Measurements from ENCODE around the gene SLC16A1.

Gene SLC16A1

GRCh38 chr1:112954945-112955772 is 837 bp downstream of the SLC16A1 start:
- H3K9me3 Mint-ChIP-seq, result no peaks in the 10 kb centered on the region
- peak overlapping the region; percentile 91 to 100 for H3K4me3 Mint-ChIP-seq
- ATAC-seq (replicated peaks) (peak; percentile 31 to 33), DNase-seq (peak; percentile 54)
- H3K27me3 Mint-ChIP-seq, result no peaks in the 10 kb centered on the region
- H3K4me1 Mint-ChIP-seq, result peaks cover 25 to 28% of the 10 kb centered on the region in 2 donors
- H3K36me3 Mint-ChIP-seq, result peaks cover 12 to 26% of the 10 kb centered on the region in 2 donors
- peak overlapping the region; percentile 99 for H3K27ac Mint-ChIP-seq

DNA sequence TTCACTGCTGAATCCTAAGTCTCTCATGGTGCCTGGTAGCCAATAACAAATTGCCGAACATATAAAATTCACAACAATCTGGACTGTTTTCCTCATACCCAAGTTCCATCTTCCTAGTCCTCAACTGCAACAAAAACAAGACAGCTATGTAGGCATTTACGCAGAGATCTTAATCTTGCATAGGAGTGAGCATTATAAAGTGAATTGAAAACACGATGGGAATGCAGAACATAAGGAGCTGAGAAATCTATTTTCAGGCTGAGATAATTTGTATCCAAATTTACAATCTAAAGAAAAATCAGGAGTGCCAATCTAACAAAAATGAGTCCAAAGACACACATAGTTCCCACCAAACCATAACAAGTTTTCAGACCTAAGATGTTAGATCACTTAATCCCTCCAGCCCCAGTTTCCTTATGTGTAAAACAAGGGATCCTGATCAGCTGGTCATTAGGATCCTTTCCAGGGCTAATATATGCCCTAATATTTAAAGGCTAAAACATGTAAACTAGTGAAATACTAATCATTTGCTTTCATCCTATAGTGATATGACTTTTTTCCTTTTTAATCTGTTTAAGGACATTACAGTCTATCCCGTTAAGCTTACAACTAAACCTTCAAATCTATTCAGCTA is 1.9 kb downstream of the SLC16A1 start:
- DNase-seq (no peak), ATAC-seq (replicated peaks) (no peak)
- H3K36me3 Mint-ChIP-seq, result peaks cover 7 to 20% of the 10 kb centered on the region in 2 donors
- no peaks in the 10 kb centered on the region for H3K9me3 Mint-ChIP-seq
- H3K4me3 Mint-ChIP-seq, result peak overlapping the region in 1 of 2 donors; percentile 91
- no peak overlapping the region for H3K27ac Mint-ChIP-seq
- H3K27me3 Mint-ChIP-seq, result no peaks in the 10 kb centered on the region
- H3K4me1 Mint-ChIP-seq, result peaks cover 20 to 21% of the 10 kb centered on the region in 2 donors

DNA sequence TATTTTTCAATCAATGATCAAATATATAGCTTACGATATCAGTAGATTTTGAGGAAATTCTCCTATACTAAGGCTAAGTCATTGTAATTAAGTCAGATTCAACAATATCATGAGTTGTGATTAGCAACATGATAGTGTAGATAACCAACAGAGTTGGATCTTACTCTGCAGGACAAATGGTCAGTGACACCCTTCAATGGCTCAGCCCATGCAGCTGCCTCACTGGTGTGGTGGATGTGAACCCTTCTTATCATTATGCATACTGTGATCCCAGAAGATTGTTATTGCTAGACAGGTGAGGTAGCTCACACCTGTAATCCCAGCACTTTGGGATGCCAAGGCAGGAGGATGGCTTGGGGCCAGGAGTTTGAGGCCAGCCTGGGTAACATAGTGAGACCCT is 5.6 kb downstream of the SLC16A1 start:
- no peak overlapping the region for H3K27ac Mint-ChIP-seq
- H3K4me1 Mint-ChIP-seq, result peaks cover 14 to 15% of the 10 kb centered on the region in 2 donors
- no peaks in the 10 kb centered on the region for H3K9me3 Mint-ChIP-seq
- H3K36me3 Mint-ChIP-seq, result peaks cover 5 to 9% of the 10 kb centered on the region in 2 donors
- no peak overlapping the region for H3K4me3 Mint-ChIP-seq
- no peaks in the 10 kb centered on the region for H3K27me3 Mint-ChIP-seq
- DNase-seq (no peak), ATAC-seq (replicated peaks) (no peak)

GRCh38 chr1:112946683-112947082 is 9.3 kb downstream of the SLC16A1 start:
- no peaks in the 10 kb centered on the region for H3K27me3 Mint-ChIP-seq
- no peak overlapping the region for H3K4me3 Mint-ChIP-seq
- H3K9me3 Mint-ChIP-seq, result no peaks in the 10 kb centered on the region
- ATAC-seq (replicated peaks) (no peak), DNase-seq (no peak)
- H3K36me3 Mint-ChIP-seq, result peaks cover 5 to 7% of the 10 kb centered on the region in 2 donors
- H3K4me1 Mint-ChIP-seq, result no peaks in the 10 kb centered on the region
- H3K27ac Mint-ChIP-seq, result no peak overlapping the region

GRCh38 chr1:112939810-112940209 is 16.2 kb downstream of the SLC16A1 start:
- no peak for ATAC-seq (replicated peaks)
- no peak for DNase-seq
- Mint-ChIP-seq H3K27ac (no peak overlapping the region), H3K9me3 (no peaks in the 10 kb centered on the region), H3K4me3 (no peak overlapping the region), H3K4me1 (peaks cover 0 to 5% of the 10 kb centered on the region in 2 donors), H3K27me3 (no peaks in the 10 kb centered on the region), H3K36me3 (peaks cover 4 to 7% of the 10 kb centered on the region in 2 donors)

- H3K9me3 Mint-ChIP-seq, result no peaks in the 10 kb centered on the region
- H3K27ac Mint-ChIP-seq, result no peak overlapping the region
Measured at GRCh38 chr1:112938210-112938609, 17.8 kb downstream of the SLC16A1 start.

DNA sequence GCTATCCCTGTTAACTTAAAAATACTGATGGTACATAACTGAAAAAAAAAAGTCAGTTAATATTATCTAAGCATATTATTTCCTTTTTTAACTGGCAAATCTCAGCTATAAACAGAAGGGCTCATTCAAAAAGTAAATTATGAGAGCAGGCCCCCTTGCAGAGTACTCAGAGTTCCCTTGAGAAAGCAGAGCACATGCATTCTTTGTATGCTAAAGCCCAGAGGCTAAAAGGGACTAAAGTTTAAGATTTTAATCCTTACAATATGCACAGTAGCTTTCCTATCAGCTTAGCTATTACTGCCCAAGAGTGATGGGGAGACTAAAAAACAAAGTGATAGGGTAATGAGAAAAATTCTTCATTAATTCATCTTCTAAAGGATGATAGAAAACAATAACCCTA is 18.5 kb downstream of the SLC16A1 start:
- ATAC-seq (replicated peaks) (no peak), DNase-seq (no peak)
- H3K27ac Mint-ChIP-seq, result no peak overlapping the region
- no peaks in the 10 kb centered on the region for H3K9me3 Mint-ChIP-seq
- H3K4me3 Mint-ChIP-seq, result no peak overlapping the region
- peaks cover 2 to 4% of the 10 kb centered on the region in 2 donors for H3K36me3 Mint-ChIP-seq
- peaks cover 0 to 13% of the 10 kb centered on the region in 2 donors for H3K4me1 Mint-ChIP-seq
- no peaks in the 10 kb centered on the region for H3K27me3 Mint-ChIP-seq

More at GRCh38 chr1:112938210-112938609, 17.8 kb downstream of the SLC16A1 start:
- DNase-seq (no peak), ATAC-seq (replicated peaks) (no peak)
- Mint-ChIP-seq H3K36me3 (peaks cover 6 to 9% of the 10 kb centered on the region in 2 donors), H3K4me1 (peaks cover 0 to 13% of the 10 kb centered on the region in 2 donors), H3K4me3 (no peak overlapping the region), H3K27me3 (no peaks in the 10 kb centered on the region)

DNA sequence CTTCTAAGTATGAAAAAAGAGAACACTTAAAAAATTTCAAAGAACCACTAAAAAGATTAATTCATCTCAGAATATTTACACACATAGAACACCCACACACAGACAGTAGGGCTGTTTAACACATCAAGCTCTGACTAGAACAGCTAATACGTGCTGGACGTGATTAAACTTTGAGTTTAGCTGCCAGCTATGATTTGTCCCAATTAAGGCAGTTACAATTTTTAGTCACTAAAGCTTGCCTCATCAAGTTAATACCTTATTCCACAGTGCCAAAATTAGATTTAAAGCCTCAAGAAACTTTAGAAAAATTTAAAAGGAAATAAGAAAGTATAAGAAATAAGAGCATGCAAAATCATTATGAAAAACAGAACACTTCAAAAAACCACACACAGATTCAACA is 18.9 kb downstream of the SLC16A1 start:
- Mint-ChIP-seq H3K27me3 (no peaks in the 10 kb centered on the region), H3K4me1 (peaks cover 0 to 13% of the 10 kb centered on the region in 2 donors), H3K9me3 (no peaks in the 10 kb centered on the region), H3K27ac (no peak overlapping the region), H3K36me3 (peaks cover 2 to 4% of the 10 kb centered on the region in 2 donors), H3K4me3 (no peak overlapping the region)
- DNase-seq (no peak), ATAC-seq (replicated peaks) (no peak)

DNA sequence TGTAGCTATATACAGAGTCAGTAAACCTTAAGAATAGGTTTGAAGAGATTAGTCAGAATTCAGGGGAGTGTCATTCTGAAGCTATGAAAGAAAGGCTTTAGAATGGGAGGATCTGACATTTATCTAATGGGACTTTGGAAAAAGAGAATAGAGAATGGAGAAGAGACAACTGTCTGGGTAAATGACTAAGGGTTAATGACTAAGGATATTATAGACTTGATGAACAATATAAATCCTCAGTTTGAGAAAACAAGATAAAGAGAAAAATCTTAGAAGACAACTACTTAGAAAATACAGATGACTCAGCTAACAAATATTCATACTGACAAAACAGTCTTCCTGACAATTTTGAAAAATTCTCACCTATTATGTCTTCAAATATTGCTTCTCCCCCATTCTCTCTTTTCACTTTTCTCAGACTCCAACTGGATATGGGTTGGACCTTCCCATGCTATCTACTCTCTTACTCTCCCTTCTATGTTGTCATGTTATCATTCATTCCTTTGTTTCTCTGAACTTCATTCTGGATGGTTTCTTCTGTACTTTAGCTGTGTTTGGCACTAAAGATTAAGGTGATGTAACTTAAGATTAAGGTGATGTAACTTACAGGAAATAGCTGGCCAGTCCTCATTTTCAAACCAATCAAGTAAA is 20.4 kb downstream of the SLC16A1 start:
- no peak overlapping the region for H3K27ac Mint-ChIP-seq
- ATAC-seq (replicated peaks) (no peak), DNase-seq (no peak)
- no peaks in the 10 kb centered on the region for H3K27me3 Mint-ChIP-seq
- H3K4me3 Mint-ChIP-seq, result no peak overlapping the region
- H3K4me1 Mint-ChIP-seq, result peaks cover 0 to 13% of the 10 kb centered on the region in 2 donors
- peaks cover 4 to 8% of the 10 kb centered on the region in 2 donors for H3K36me3 Mint-ChIP-seq
- H3K9me3 Mint-ChIP-seq, result no peaks in the 10 kb centered on the region

DNA sequence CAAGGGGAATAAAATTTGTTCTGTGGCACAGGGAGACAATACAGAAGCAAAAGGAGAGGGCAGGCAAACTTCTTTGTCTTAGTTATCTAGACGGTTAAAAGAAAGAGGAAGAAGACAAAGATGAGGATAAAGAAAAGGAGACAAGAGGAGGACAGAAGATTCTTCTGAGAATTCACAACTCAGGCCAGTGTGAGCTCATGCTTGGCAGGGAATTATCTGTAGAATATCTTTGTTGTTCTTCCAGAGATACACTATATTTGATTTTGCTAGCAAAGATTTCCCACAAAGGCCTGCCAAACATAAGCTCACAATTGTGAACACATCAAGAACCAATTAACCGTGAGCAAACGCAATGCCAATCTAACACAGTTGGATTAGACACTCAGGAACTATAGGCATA is 21.4 kb downstream of the SLC16A1 start:
- no peaks in the 10 kb centered on the region for H3K27me3 Mint-ChIP-seq
- H3K27ac Mint-ChIP-seq, result peak overlapping the region; percentile 3
- H3K36me3 Mint-ChIP-seq, result peaks cover 4 to 8% of the 10 kb centered on the region in 2 donors
- peaks cover 0 to 13% of the 10 kb centered on the region in 2 donors for H3K4me1 Mint-ChIP-seq
- DNase-seq, result no peak
- no peak for ATAC-seq (replicated peaks)
- H3K4me3 Mint-ChIP-seq, result no peak overlapping the region
- no peaks in the 10 kb centered on the region for H3K9me3 Mint-ChIP-seq

GRCh38 chr1:112933820-112934571 is 22.0 kb downstream of the SLC16A1 start:
- Mint-ChIP-seq H3K4me3 (no peak overlapping the region), H3K4me1 (peaks cover 0 to 13% of the 10 kb centered on the region in 2 donors), H3K27ac (peak overlapping the region; percentile 3), H3K27me3 (no peaks in the 10 kb centered on the region), H3K9me3 (no peaks in the 10 kb centered on the region), H3K36me3 (peaks cover 4 to 8% of the 10 kb centered on the region in 2 donors)
- ATAC-seq (replicated peaks) (no peak), DNase-seq (no peak)

GRCh38 chr1:112929979-112930378 is 26.0 kb downstream of the SLC16A1 start:
- Mint-ChIP-seq H3K9me3 (no peaks in the 10 kb centered on the region), H3K4me1 (peaks cover 0 to 8% of the 10 kb centered on the region in 2 donors)

GRCh38 chr1:112927462-112927990 is 28.5 kb downstream of the SLC16A1 start:
- Mint-ChIP-seq H3K27me3 (no peaks in the 10 kb centered on the region), H3K27ac (no peak overlapping the region), H3K9me3 (no peaks in the 10 kb centered on the region), H3K36me3 (peaks cover 26 to 34% of the 10 kb centered on the region in 2 donors), H3K4me1 (no peaks in the 10 kb centered on the region), H3K4me3 (no peak overlapping the region)
- no peak for ATAC-seq (replicated peaks)
- DNase-seq, result no peak

More at GRCh38 chr1:112929979-112930378, 26.0 kb downstream of the SLC16A1 start:
- DNase-seq, result no peak
- Mint-ChIP-seq H3K27me3 (no peaks in the 10 kb centered on the region), H3K36me3 (peaks cover 11 to 22% of the 10 kb centered on the region in 2 donors), H3K4me3 (no peak overlapping the region), H3K27ac (no peak overlapping the region)
- ATAC-seq (replicated peaks), result no peak

DNA sequence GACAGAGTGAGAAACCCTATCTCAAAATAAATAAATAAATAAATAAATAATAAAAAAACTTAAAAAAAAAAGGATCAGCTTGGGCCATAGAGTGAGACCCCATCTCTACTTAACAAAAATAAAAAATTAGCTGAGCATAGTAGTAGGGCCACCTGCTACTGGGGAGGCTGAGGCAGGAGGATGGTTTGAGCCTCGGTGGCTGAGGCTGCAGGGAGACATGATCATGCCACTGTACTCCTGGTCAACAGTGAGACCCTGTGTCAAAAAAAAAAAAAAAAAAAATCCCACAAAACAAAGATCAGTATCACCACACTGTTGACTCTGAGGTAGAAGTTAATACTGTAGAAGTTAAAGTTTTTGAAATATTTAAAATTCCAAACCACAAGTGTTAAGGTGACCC is 29.1 kb downstream of the SLC16A1 start:
- H3K4me3 Mint-ChIP-seq, result no peak overlapping the region
- no peak for ATAC-seq (replicated peaks)
- no peaks in the 10 kb centered on the region for H3K27me3 Mint-ChIP-seq
- H3K4me1 Mint-ChIP-seq, result no peaks in the 10 kb centered on the region
- peaks cover 24 to 36% of the 10 kb centered on the region in 2 donors for H3K36me3 Mint-ChIP-seq
- no peak overlapping the region for H3K27ac Mint-ChIP-seq
- DNase-seq, result no peak
- no peaks in the 10 kb centered on the region for H3K9me3 Mint-ChIP-seq
